IMR-90 (cell line): ENCODE results near the gene AVPI1. TPM values are rescaled to one million over a fixed set of nuclear protein-coding genes. Genes with fewer than 3 reads are reported as not detected.

ENCODE experiments used
- ATAC-seq: fragments of 200-7000 bp; cut with Tn5 transposase; 2 replicates; pipeline ENCODE4 v1.9.1; 2020; ENCODE audit warnings: low read depth, mild to moderate bottlenecking, moderate library complexity
- BruUV-seq: library from RNA; stranded (reverse); fragments of 400-500 nt; replicated peaks from 2 replicates; lab custom pipeline; 2021; lab: Mats Ljungman, UMichigan
- CTCF ChIA-PET: fragments of 300-600 bp; formaldehyde crosslinking; extraction: SDS; loops from one replicate; lab custom pipeline; 2021; ENCODE audit warnings: antibody characterized with exemption; lab: Yijun Ruan, JAX
- POLR2A ChIA-PET: fragments of 300-600 bp; sonication (Branson Sonifier 250); formaldehyde crosslinking; loops from one replicate; lab custom pipeline; 2022; ENCODE audit warnings: antibody characterized with exemption; ENCODE audit not compliant: unreplicated experiment; lab: Charles Lee
- DNase-seq: peaks from one replicate; pipeline ENCODE4 v3.0.0; 2013
- H2AFZ ChIP-seq: replicated peaks from 2 replicates; pipeline ENCODE3; 2013; ENCODE audit warnings: low read length, mild to moderate bottlenecking; ENCODE audit not compliant: poor library complexity
- H2AK5ac ChIP-seq: 2 replicates; pipeline ENCODE4 v1.6.1; 2013; ENCODE audit warnings: low read depth, low read length, inconsistent platforms
- H2AK9ac ChIP-seq: replicated peaks from 2 replicates; pipeline ENCODE3; 2013; ENCODE audit warnings: mild to moderate bottlenecking, low read depth, low read length, moderate library complexity; ENCODE audit not compliant: poor library complexity
- H2BK120ac ChIP-seq: 2 replicates; pipeline ENCODE4 v1.6.1; 2013; ENCODE audit warnings: low read depth, low read length, inconsistent platforms
- H2BK15ac ChIP-seq: 3 replicates; pipeline ENCODE4 v1.6.1; 2013; ENCODE audit warnings: low read depth, low read length, inconsistent platforms
- H2BK20ac ChIP-seq: 2 replicates; pipeline ENCODE4 v1.6.1; 2013; ENCODE audit warnings: low read depth, mild to moderate bottlenecking, inconsistent platforms, low read length, moderate library complexity
- H2BK5ac ChIP-seq: 2 replicates; pipeline ENCODE4 v1.6.1; 2013; ENCODE audit warnings: mild to moderate bottlenecking, low read depth, low read length, inconsistent platforms; ENCODE audit not compliant: poor library complexity, severe bottlenecking
- H3K14ac ChIP-seq: replicated peaks from 2 replicates; pipeline ENCODE4 v1.6.1; 2013; ENCODE audit warnings: low read depth, low read length, inconsistent platforms
- H3K18ac ChIP-seq: 2 replicates; pipeline ENCODE4 v1.6.1; 2013; ENCODE audit warnings: low read depth, low read length, control low read depth
- H3K23ac ChIP-seq: 2 replicates; pipeline ENCODE4 v1.6.1; 2013; ENCODE audit warnings: low read depth, low read length, inconsistent platforms
- H3K27ac ChIP-seq: 2 replicates; pipeline ENCODE4 v1.5.1; 2013; ENCODE audit warnings: mild to moderate bottlenecking, control low read depth, low read length; ENCODE audit not compliant: insufficient read depth
- H3K27me3 ChIP-seq: 2 replicates; pipeline ENCODE4 v1.6.1; 2013; ENCODE audit warnings: low read length; ENCODE audit not compliant: control insufficient read depth, insufficient read depth
- H3K36me3 ChIP-seq: 2 replicates; pipeline ENCODE4 v1.6.1; 2013; ENCODE audit warnings: low read length, mixed read lengths; ENCODE audit not compliant: control insufficient read depth, insufficient read depth
- H3K4ac ChIP-seq: 2 replicates; pipeline ENCODE4 v1.6.1; 2013; ENCODE audit warnings: low read depth, low read length, inconsistent platforms
- H3K4me1 ChIP-seq: 2 replicates; pipeline ENCODE4 v1.6.1; 2013; ENCODE audit warnings: low read length, mixed read lengths; ENCODE audit not compliant: control insufficient read depth, insufficient read depth
- H3K4me2 ChIP-seq: 2 replicates; pipeline ENCODE4 v1.6.1; 2013; ENCODE audit warnings: low read depth, mild to moderate bottlenecking, control low read depth, low read length, moderate library complexity
- H3K4me3 ChIP-seq: 2 replicates; pipeline ENCODE4 v1.5.1; 2013; ENCODE audit warnings: low read depth, mild to moderate bottlenecking, control low read depth, low read length, moderate library complexity; ENCODE audit not compliant: insufficient read depth
- H3K56ac ChIP-seq: 2 replicates; pipeline ENCODE4 v1.6.1; 2013; ENCODE audit warnings: low read length, inconsistent platforms; ENCODE audit not compliant: insufficient read depth; ENCODE audit errors: extremely low read depth
- H3K79me1 ChIP-seq, 2 experiments: 2 replicates each; pipeline ENCODE4 v1.6.1; 2013; ENCODE audit warnings: low read length in 2 of 2, inconsistent platforms in 1 of 2, low read depth in 1 of 2
- H3K9ac ChIP-seq: 2 replicates; pipeline ENCODE4 v1.6.1; 2013; ENCODE audit warnings: low read depth, low read length, control low read depth
- H3K9me1 ChIP-seq: 2 replicates; pipeline ENCODE4 v1.6.1; 2013; ENCODE audit warnings: low read length, inconsistent platforms; ENCODE audit not compliant: insufficient read depth
- H3K9me3 ChIP-seq: 2 replicates; pipeline ENCODE4 v1.6.1; 2013; ENCODE audit warnings: low read length; ENCODE audit not compliant: control insufficient read depth, insufficient read depth
- H4K20me1 ChIP-seq: 2 replicates; pipeline ENCODE4 v1.6.1; 2013; ENCODE audit warnings: low read length, inconsistent platforms; ENCODE audit not compliant: insufficient read depth
- H4K5ac ChIP-seq: 2 replicates; pipeline ENCODE4 v1.6.1; 2013; ENCODE audit warnings: mild to moderate bottlenecking, low read depth, low read length, control low read depth
- H4K8ac ChIP-seq, 2 experiments: 2 replicates each; pipeline ENCODE4 v1.6.1; 2013; ENCODE audit warnings: low read depth in 2 of 2, low read length in 2 of 2, control low read depth in 1 of 2, inconsistent platforms in 1 of 2
- H4K91ac ChIP-seq: 2 replicates; pipeline ENCODE4 v1.6.1; 2013; ENCODE audit warnings: low read depth, low read length, inconsistent platforms; ENCODE audit not compliant: insufficient read depth
- CHD1 ChIP-seq: IDR thresholded peaks from 2 replicates; pipeline ENCODE4 v1.6.1; 2012; ENCODE audit warnings: low read depth, low read length, improper control_type of control experiment
- CTCF ChIP-seq: conservative IDR thresholded peaks from 2 replicates; pipeline ENCODE4 v1.5.1; 2012; ENCODE audit warnings: mild to moderate bottlenecking, low read depth, low read length, improper control_type of control experiment
- FOS ChIP-seq: fragments of 150-350 bp; IDR thresholded peaks from 2 replicates; pipeline ENCODE4 v1.6.1; 2016; ENCODE audit warnings: low read depth, low read length
- MAZ ChIP-seq: IDR thresholded peaks from 2 replicates; pipeline ENCODE4 v1.6.1; 2012; ENCODE audit warnings: low read depth, mild to moderate bottlenecking, low read length, improper control_type of control experiment, moderate library complexity, borderline replicate concordance
- MXI1 ChIP-seq: IDR thresholded peaks from 2 replicates; pipeline ENCODE4 v1.6.1; 2012; ENCODE audit warnings: low read depth, mild to moderate bottlenecking, low read length, moderate library complexity, borderline replicate concordance
- NFE2L2 ChIP-seq: fragments of 150-350 bp; IDR thresholded peaks from 2 replicates; pipeline ENCODE4 v1.6.1; 2016; ENCODE audit warnings: low read depth, mild to moderate bottlenecking, low read length
- RAD21 ChIP-seq: IDR thresholded peaks from 2 replicates; pipeline ENCODE4 v1.6.1; 2012; ENCODE audit warnings: low read length, improper control_type of control experiment
- RCOR1 ChIP-seq: IDR thresholded peaks from 2 replicates; pipeline ENCODE4 v1.6.1; 2012; ENCODE audit warnings: mild to moderate bottlenecking, low read length, improper control_type of control experiment; ENCODE audit not compliant: insufficient replicate concordance
- RFX5 ChIP-seq: IDR thresholded peaks from 2 replicates; pipeline ENCODE4 v1.8.0; 2012; ENCODE audit warnings: low read depth, mild to moderate bottlenecking, low read length, moderate library complexity
- SMC3 ChIP-seq: fragments of 150-350 bp; IDR thresholded peaks from 2 replicates; pipeline ENCODE4 v1.6.1; 2016; ENCODE audit warnings: low read depth, mild to moderate bottlenecking, antibody characterized with exemption, low read length, moderate library complexity
- WGBS, 2 experiments: methylation state at CpG; one replicate each; pipeline versions ENCODE4 v1.1.5 to v1.1.7; 2013; ENCODE audit warnings: missing lambda C conversion rate in 2 of 2; ENCODE audit not compliant: insufficient read length in 1 of 2; ENCODE audit errors: extremely low coverage in 2 of 2; 5-methylcytosine and 5-hydroxymethylcytosine counted together
- dilution Hi-C: fragments of 300-500 bp; cut with HindIII; formaldehyde crosslinking; loops from one replicate; pipeline ENCODE4 v1.14.3; 2018; ENCODE audit warnings: low sequenced_read_pairs; ENCODE audit not compliant: unreplicated experiment
- in situ Hi-C: fragments of 300-500 bp; cut with MboI; formaldehyde crosslinking; loops from 3 replicates; pipeline ENCODE4 v1.14.3; 2019; ENCODE audit warnings: low sequenced_read_pairs, inconsistent platforms, mixed read lengths
- intact Hi-C: fragments of 100-400 bp; cut with micrococcal nuclease; formaldehyde crosslinking; loops from 2 replicates; pipeline ENCODE4 v1.10.0; 2022
- polyA plus RNA-seq, 3 experiments: library from polyadenylated mRNA; depleted of rRNA; stranded (reverse); fragments of >200 nt; gene quantifications; 2 replicates each; pipeline ENCODE4 v1.2.3, GENCODE V29; 2012; ENCODE audit warnings: low replicate concordance in 1 of 3
- total RNA-seq: library from RNA; depleted of rRNA; stranded (reverse); fragments of >200 nt; gene quantifications from 2 replicates; pipeline ENCODE4 v1.2.3, GENCODE V29; 2012

Gene AVPI1
- total and polyA plus RNA-seq, 2 of the 4 experiments (the other 2 are of a cell fraction) = 26.7 to 29.8 TPM

GRCh38 chr10:97643441-97643985 is 43.5 kb downstream of the AVPI1 start:
- Histone ChIP-seq H4K91ac (no peak overlapping the region), H3K18ac (no peak overlapping the region), H2BK120ac (no peak overlapping the region), H3K4ac (no peak overlapping the region), H2BK5ac (no peak overlapping the region), H2AK9ac (no peak overlapping the region), H3K27ac (no peak overlapping the region), H3K36me3 (peaks cover 12% of the 10 kb centered on the region), H2AK5ac (no peak overlapping the region), H3K4me2 (no peak overlapping the region), H2BK20ac (no peak overlapping the region), H4K8ac (no peak overlapping the region), H4K5ac (no peak overlapping the region), H3K23ac (no peak overlapping the region; the same call in 1 of the 2 replicates), H3K9ac (no peak overlapping the region), H4K20me1 (peaks cover 14% of the 10 kb centered on the region; the same call in 1 of the 2 replicates), H2BK15ac (no peak overlapping the region), H2AFZ (no peak overlapping the region), H3K4me1 (peaks cover 5% of the 10 kb centered on the region), H3K14ac (no peak overlapping the region), H3K27me3 (no peaks in the 10 kb centered on the region), H3K9me3 (no peaks in the 10 kb centered on the region), H3K9me1 (peaks cover 10% of the 10 kb centered on the region), H3K4me3 (no peak overlapping the region), H3K79me1 (peaks cover 14 to 53% of the 10 kb centered on the region in 2 experiments), H3K56ac (no peak overlapping the region)
- CTCF ChIA-PET = no interaction called here
- 100% methylated on average over 1 of the region's 4 CpGs; no CpG with 5 or more reads in 1 of the 2 experiments for WGBS, 2 experiments
- TF ChIP-seq RCOR1 = no peak
- no peak for TF ChIP-seq CTCF
- TF ChIP-seq NFE2L2 = no peak
- no peak for TF ChIP-seq MAZ
- TF ChIP-seq CHD1 = no peak
- TF ChIP-seq RAD21 = no peak
- no peak for TF ChIP-seq FOS
- TF ChIP-seq RFX5 = no peak
- TF ChIP-seq SMC3 = no peak
- TF ChIP-seq MXI1 = no peak
- dilution Hi-C loops (no loop called here), intact Hi-C loops (loop anchor here (5.0 kb wide), 1 partner anchor 146 kb away; the partner anchor contains the start of genes MMS19 and UBTD1), in situ Hi-C loops (no loop called here)
- POLR2A ChIA-PET = no interaction called here
- TSS peak; percentile 20 for BruUV-seq
- ATAC-seq = no peak
- no peak for DNase-seq
